SU-DHL-6 (cell line): ENCODE measurements around the gene RCN2.

ENCODE experiments used
- EZH2phosphoT487 ChIP-seq: fragments of 200-600 bp; sonication (generic), shearing (Covaris generic); conservative IDR thresholded peaks from 2 replicates; pipeline ENCODE4 v1.6.1; 2018; ENCODE audit warnings: mild to moderate bottlenecking, antibody characterized with exemption, low read length, moderate library complexity, mixed read lengths
- TF ChIP-seq, protein P1 (sequence below): fragments of 200-600 bp; sonication (generic); IDR thresholded peaks from one replicate; pipeline ENCODE4 v1.5.1; 2017; ENCODE audit warnings: antibody characterized with exemption, mild to moderate bottlenecking, low read length, moderate library complexity; ENCODE audit not compliant: insufficient read depth, poor library complexity, severe bottlenecking

GRCh38 chr15:76982756-76983155, 51.2 kb downstream of the RCN2 start:
- TF ChIP-seq, protein P1, sequence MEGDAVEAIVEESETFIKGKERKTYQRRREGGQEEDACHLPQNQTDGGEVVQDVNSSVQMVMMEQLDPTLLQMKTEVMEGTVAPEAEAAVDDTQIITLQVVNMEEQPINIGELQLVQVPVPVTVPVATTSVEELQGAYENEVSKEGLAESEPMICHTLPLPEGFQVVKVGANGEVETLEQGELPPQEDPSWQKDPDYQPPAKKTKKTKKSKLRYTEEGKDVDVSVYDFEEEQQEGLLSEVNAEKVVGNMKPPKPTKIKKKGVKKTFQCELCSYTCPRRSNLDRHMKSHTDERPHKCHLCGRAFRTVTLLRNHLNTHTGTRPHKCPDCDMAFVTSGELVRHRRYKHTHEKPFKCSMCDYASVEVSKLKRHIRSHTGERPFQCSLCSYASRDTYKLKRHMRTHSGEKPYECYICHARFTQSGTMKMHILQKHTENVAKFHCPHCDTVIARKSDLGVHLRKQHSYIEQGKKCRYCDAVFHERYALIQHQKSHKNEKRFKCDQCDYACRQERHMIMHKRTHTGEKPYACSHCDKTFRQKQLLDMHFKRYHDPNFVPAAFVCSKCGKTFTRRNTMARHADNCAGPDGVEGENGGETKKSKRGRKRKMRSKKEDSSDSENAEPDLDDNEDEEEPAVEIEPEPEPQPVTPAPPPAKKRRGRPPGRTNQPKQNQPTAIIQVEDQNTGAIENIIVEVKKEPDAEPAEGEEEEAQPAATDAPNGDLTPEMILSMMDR, result no peak
- no peak for TF ChIP-seq EZH2phosphoT487
